K562 (cell line): Measurements from ENCODE around the gene ABCF2. TPM values are rescaled to one million over a fixed set of nuclear protein-coding genes. Genes with fewer than 3 reads are reported as not detected.

Experiments used
- ATAC-seq: fragments of 200-7000 bp; cut with Tn5 transposase; 3 replicates; pipeline ENCODE4 v1.9.1; 2020; ENCODE audit warnings: moderate library complexity
- BruUV-seq: library from RNA; stranded (reverse); fragments of 400-500 nt; replicated peaks from 2 replicates; lab custom pipeline; 2021; lab: Mats Ljungman, UMichigan
- CTCF ChIA-PET: fragments of 300-600 bp; formaldehyde crosslinking; extraction: SDS; loops from one replicate; lab custom pipeline; 2021; ENCODE audit warnings: low intra/inter-chr PET ratio; lab: Yijun Ruan, JAX
- POLR2A ChIA-PET: fragments of 300-600, 350-650 bp; sonication (Branson Sonifier 250); formaldehyde crosslinking; extraction: SDS; loops from one replicate; lab custom pipeline; 2021; ENCODE audit warnings: antibody characterized with exemption, inconsistent platforms; lab: Yijun Ruan, JAX
- DNase-seq, 4 experiments: peaks; one replicate each; pipeline versions ENCODE4 v3.0.0 to v3.0.0-alpha.2; 2011 to 2018; ENCODE audit warnings: low spot score in 3 of 4, mixed read lengths in 3 of 4; ENCODE audit errors: extremely low read depth in 1 of 4
- FAIRE-seq: peaks from 2 replicates; lab custom pipeline; 2011; peaks lifted over from hg19 to GRCh38; lab: Jason Lieb, UNC
- H2AFZ ChIP-seq: 2 replicates; pipeline ENCODE4 v1.6.0; 2011; ENCODE audit warnings: low read depth, low read length, control low read depth, inconsistent platforms
- H3K27ac ChIP-seq: fragments of 200-600 bp; 3 replicates; pipeline ENCODE4 v1.8.0; 2011; ENCODE audit warnings: low read depth, mild to moderate bottlenecking, control low read depth, inconsistent platforms, low read length, moderate library complexity, mixed read lengths; ENCODE audit errors: extremely low read depth
- H3K27me3 ChIP-seq, 2 experiments: fragments of 300-600 bp in 1 of 2; 2 replicates in 1 of 2; 3 replicates in 1 of 2; pipeline versions ENCODE4 v1.6.0 to v1.8.0; 2011; ENCODE audit warnings: inconsistent platforms in 2 of 2, low read length in 2 of 2, mild to moderate bottlenecking in 1 of 2, mixed read lengths in 1 of 2, moderate library complexity in 1 of 2; ENCODE audit not compliant: control insufficient read depth in 2 of 2, insufficient read depth in 2 of 2
- H3K36me3 ChIP-seq: fragments of 300-600 bp; 3 replicates; pipeline ENCODE4 v1.8.0; 2011; ENCODE audit warnings: mild to moderate bottlenecking, low read length, inconsistent platforms; ENCODE audit not compliant: control insufficient read depth, insufficient read depth
- H3K4me1 ChIP-seq, 2 experiments: fragments of 200-600 bp in 1 of 2; replicated peaks in 1 of 2; 2 replicates in 1 of 2; 3 replicates in 1 of 2; pipeline versions ENCODE4 v1.5.1 to v1.8.0; 2011; ENCODE audit warnings: inconsistent platforms in 2 of 2, low read length in 2 of 2, mild to moderate bottlenecking in 1 of 2, mixed read lengths in 1 of 2, moderate library complexity in 1 of 2; ENCODE audit not compliant: control insufficient read depth in 2 of 2, insufficient read depth in 2 of 2
- H3K4me2 ChIP-seq: 2 replicates; pipeline ENCODE4 v1.6.1; 2011; ENCODE audit warnings: low read length, control low read depth, inconsistent platforms, mixed read lengths; ENCODE audit not compliant: insufficient read depth
- H3K4me3 ChIP-seq: fragments of 200-600 bp; sonication (generic), shearing (Covaris generic); 2 replicates; pipeline ENCODE4 v1.5.1; 2016; ENCODE audit warnings: control low read depth, inconsistent platforms
- H3K79me2 ChIP-seq: fragments of 200-600 bp; 3 replicates; pipeline ENCODE4 v1.8.0; 2011; ENCODE audit warnings: low read length, inconsistent platforms; ENCODE audit not compliant: control insufficient read depth, insufficient read depth
- H3K9ac ChIP-seq, 2 experiments: 2 replicates each; pipeline versions ENCODE4 v1.6.0 to v1.6.1; 2011; ENCODE audit warnings: low read depth in 2 of 2, low read length in 2 of 2, control low read depth in 1 of 2, inconsistent platforms in 1 of 2, mild to moderate bottlenecking in 1 of 2, mixed read lengths in 1 of 2; ENCODE audit not compliant: insufficient read depth in 1 of 2
- H3K9me1 ChIP-seq: one replicate; pipeline ENCODE4 v1.6.0; 2011; ENCODE audit warnings: inconsistent platforms, mild to moderate bottlenecking, low read length, moderate library complexity; ENCODE audit not compliant: control insufficient read depth, insufficient read depth
- H3K9me3 ChIP-seq: replicated peaks from 2 replicates; pipeline ENCODE4 v1.5.1; 2011; ENCODE audit warnings: low read depth, low read length, inconsistent platforms; ENCODE audit not compliant: control insufficient read depth, insufficient read depth
- H4K20me1 ChIP-seq: replicated peaks from 2 replicates; pipeline ENCODE4 v1.6.1; 2011; ENCODE audit warnings: low read length, inconsistent platforms, mixed read lengths; ENCODE audit not compliant: control insufficient read depth, insufficient read depth
- CBFA2T2 ChIP-seq: fragments of 450-650 bp; conservative IDR thresholded peaks from 2 replicates; pipeline ENCODE4 v1.6.1; 2017; ENCODE audit warnings: mild to moderate bottlenecking
- CCAR2 ChIP-seq: fragments of 200-400 bp; formaldehyde crosslinking; IDR thresholded peaks from 2 replicates; pipeline ENCODE4 v1.6.1; 2017; ENCODE audit warnings: mild to moderate bottlenecking, low read depth, low read length
- CHD2 ChIP-seq: IDR thresholded peaks from 2 replicates; pipeline ENCODE4 v1.6.1; 2011; ENCODE audit warnings: low read depth, low read length
- DMBX1 ChIP-seq: fragments of 250-450 bp; sonication (Bioruptor Pico); IDR thresholded peaks from 2 replicates; pipeline ENCODE4 v1.8.0; 2022; ENCODE audit warnings: inconsistent platforms, mild to moderate bottlenecking, moderate library complexity, borderline replicate concordance
- KAT2B ChIP-seq: IDR thresholded peaks from one replicate; pipeline ENCODE4 v1.6.1; 2012; ENCODE audit warnings: low read depth, mild to moderate bottlenecking, control low read depth, inconsistent platforms, low read length, moderate library complexity
- MYNN ChIP-seq, 2 experiments: sonication (generic); formaldehyde crosslinking in 1 of 2; IDR thresholded peaks; 2 replicates each; pipeline versions ENCODE4 v1.5.0 to v1.6.1; 2016 to 2020; ENCODE audit warnings: antibody characterized with exemption in 1 of 2, missing genetic modification reagents in 1 of 2
- NRF1 ChIP-seq, 2 experiments: fragments of 450-650 bp; IDR thresholded peaks in 1 of 2; conservative IDR thresholded peaks in 1 of 2; 2 replicates each; pipeline ENCODE4 v1.6.1; 2014; ENCODE audit warnings: mild to moderate bottlenecking in 2 of 2
- SIN3A ChIP-seq, 2 experiments: fragments of 150-350 bp in 1 of 2; IDR thresholded peaks; 2 replicates each; pipeline ENCODE4 v1.6.1; 2011 to 2016; ENCODE audit warnings: borderline replicate concordance in 2 of 2, low read depth in 2 of 2, low read length in 2 of 2, mild to moderate bottlenecking in 2 of 2, moderate library complexity in 2 of 2; ENCODE audit not compliant: control insufficient read depth in 1 of 2
- ZC3H8 ChIP-seq: fragments of 450-650 bp; IDR thresholded peaks from 2 replicates; pipeline ENCODE4 v1.6.1; 2017
- ZNF143 ChIP-seq: sonication (generic); formaldehyde crosslinking; IDR thresholded peaks from 2 replicates; pipeline ENCODE4 v1.9.0; 2022; ENCODE audit warnings: mild to moderate bottlenecking, missing genetic modification reagents
- ZNF239 ChIP-seq: fragments of 250-450 bp; sonication (Bioruptor Pico); IDR thresholded peaks from 2 replicates; pipeline ENCODE4 v1.4.0; 2020; ENCODE audit warnings: mild to moderate bottlenecking
- ZSCAN29 ChIP-seq: fragments of 450-650 bp; IDR thresholded peaks from 2 replicates; pipeline ENCODE4 v1.6.1; 2017
- WGBS: fragments of 100-300 bp; shearing (Covaris generic); methylation state at CpG from one replicate; pipeline ENCODE4 v1.1.6; 2016; ENCODE audit warnings: low coverage, mixed read lengths; ENCODE audit not compliant: insufficient coverage; ENCODE audit errors: missing lambda C conversion rate; 5-methylcytosine and 5-hydroxymethylcytosine counted together
- in situ Hi-C: fragments of 300-500 bp; cut with MboI; formaldehyde crosslinking; loops from 4 replicates; pipeline ENCODE4 v1.15.0; 2018; ENCODE audit warnings: inconsistent platforms, mixed read lengths
- intact Hi-C: fragments of 100-400 bp; cut with micrococcal nuclease; formaldehyde crosslinking; loops from 2 replicates; pipeline ENCODE4 v1.14.2; 2022
- polyA plus RNA-seq, 8 experiments: library from polyadenylated mRNA; depleted of rRNA in 4 of 8; stranded (reverse) in 5 of 8; unstranded in 3 of 8; fragments of >200 nt; fragmentation: Nextera tagmentation in 2 of 8; fragmentation: Illumina TruSeq in 1 of 8; extraction: Ambion mirVana in 2 of 8; extraction: Trizol in 1 of 8; gene quantifications; 2 replicates each; pipeline versions ENCODE4 v1.2.1 to v1.2.3, GENCODE V29; 2011 to 2014; ENCODE audit warnings: inconsistent platforms in 1 of 8, missing spikeins in 1 of 8
- total RNA-seq, 7 experiments: library from RNA; depleted of rRNA in 6 of 7; stranded (reverse); fragments of >200 nt in 6 of 7; fragmentation: Illumina TruSeq in 2 of 7; extraction: Trizol in 2 of 7; gene quantifications; 2 replicates each; pipeline versions ENCODE4 v1.2.1 to v1.2.3, GENCODE V29; 2011 to 2021; ENCODE audit warnings: low replicate concordance in 1 of 7
- TF ChIP-seq, protein P1 (sequence below): sonication (generic); formaldehyde crosslinking; IDR thresholded peaks from 2 replicates; pipeline ENCODE4 v1.8.0; 2023; ENCODE audit warnings: mild to moderate bottlenecking, missing genetic modification reagents
- TF ChIP-seq, protein P2 (sequence below): fragments of 250-450 bp; sonication (Bioruptor Pico); IDR thresholded peaks from 2 replicates; pipeline ENCODE4 v1.4.0; 2020; ENCODE audit warnings: mild to moderate bottlenecking, moderate library complexity, borderline replicate concordance

Gene ABCF2
- total and polyA plus RNA-seq, 9 of the 15 experiments (the other 6 are each of a cell fraction or from before 2014, with no cell fraction given) = 62.1 to 224 (median 113) TPM

DNA sequence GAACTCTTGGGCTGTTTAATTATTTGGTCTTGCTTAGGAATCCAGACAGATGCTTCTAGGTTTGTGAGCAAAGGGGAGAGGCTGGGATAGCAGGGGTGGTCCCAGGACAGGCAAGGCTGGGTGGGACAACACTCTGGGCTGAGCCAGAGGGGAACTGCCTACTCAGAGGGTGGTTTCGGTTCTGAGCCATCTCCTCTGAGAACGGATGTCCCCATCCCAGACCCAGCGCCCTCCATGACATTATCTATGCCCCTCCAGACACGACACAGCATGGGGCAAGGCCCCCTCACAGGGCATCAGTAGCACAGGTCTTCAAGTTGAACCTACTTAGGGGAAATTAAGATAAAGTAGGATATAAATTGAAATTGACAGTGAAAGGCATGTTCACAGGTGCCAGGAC is 47.1 kb downstream of the ABCF2 start:
- in situ Hi-C loops = no loop called here
- H3K79me2 ChIP-seq = no peaks in the 10 kb centered on the region
- ChIA-PET CTCF (no interaction called here), POLR2A (no interaction called here)
- no peak overlapping the region for H3K4me2 ChIP-seq
- 0% methylated on average over 4 of the region's 4 CpGs for WGBS
- H3K9ac ChIP-seq = 0 out of 4 replicates have a peak overlapping the region, but pooled peaks of 1 of the 2 experiments have one; percentile 12
- no peak overlapping the region for H3K27ac ChIP-seq
- FAIRE-seq (no peak), ATAC-seq (no peak), DNase-seq (no peak)
- peaks cover 3% of the 10 kb centered on the region for H3K9me1 ChIP-seq
- no peaks in the 10 kb centered on the region; the same call in 1 of the 2 replicates for H3K9me3 ChIP-seq
- no peaks in the 10 kb centered on the region for H3K36me3 ChIP-seq
- peaks cover 16% of the 10 kb centered on the region; the same call in 1 of the 2 replicates for H4K20me1 ChIP-seq
- peaks cover 57 to 79% of the 10 kb centered on the region in 2 experiments for H3K27me3 ChIP-seq
- peaks cover 0 to 13% of the 10 kb centered on the region in 2 experiments; a peak in 2 of 5 replicates for H3K4me1 ChIP-seq
- no peak overlapping the region for H2AFZ ChIP-seq
- intact Hi-C loops = loop anchor here (10.0 kb wide), 2 partner anchors 165 to 215 kb away; no protein-coding TSS in a partner anchor
- H3K4me3 ChIP-seq = no peak overlapping the region
- no TSS peak for BruUV-seq
- TF ChIP-seq DMBX1 (CRISPR knock-in tag) (no peak), CBFA2T2 (no peak), CHD2 (no peak), CCAR2 (no peak), SIN3A (IDR thresholded peaks at IDR 0.05; ENCODE audit: borderline replicate concordance in 2 of 2, control insufficient read depth in 1 of 2, low read depth in 2 of 2, low read length in 2 of 2) (no peak), KAT2B (no peak), ZSCAN29 (no peak), MYNN (IDR thresholded peaks at IDR 0.05) (no peak), MYNN (CRISPR knock-in tag; IDR thresholded peaks at IDR 0.05) (no peak), ZC3H8 (no peak), ZNF239 (CRISPR knock-in tag) (no peak), ZNF143 (CRISPR knock-in tag) (no peak), NRF1 (conservative IDR thresholded peaks at IDR 0.05 in 1 of 2, IDR thresholded peaks at IDR 0.05 in 1 of 2) (no peak)
- TF ChIP-seq, protein P1, sequence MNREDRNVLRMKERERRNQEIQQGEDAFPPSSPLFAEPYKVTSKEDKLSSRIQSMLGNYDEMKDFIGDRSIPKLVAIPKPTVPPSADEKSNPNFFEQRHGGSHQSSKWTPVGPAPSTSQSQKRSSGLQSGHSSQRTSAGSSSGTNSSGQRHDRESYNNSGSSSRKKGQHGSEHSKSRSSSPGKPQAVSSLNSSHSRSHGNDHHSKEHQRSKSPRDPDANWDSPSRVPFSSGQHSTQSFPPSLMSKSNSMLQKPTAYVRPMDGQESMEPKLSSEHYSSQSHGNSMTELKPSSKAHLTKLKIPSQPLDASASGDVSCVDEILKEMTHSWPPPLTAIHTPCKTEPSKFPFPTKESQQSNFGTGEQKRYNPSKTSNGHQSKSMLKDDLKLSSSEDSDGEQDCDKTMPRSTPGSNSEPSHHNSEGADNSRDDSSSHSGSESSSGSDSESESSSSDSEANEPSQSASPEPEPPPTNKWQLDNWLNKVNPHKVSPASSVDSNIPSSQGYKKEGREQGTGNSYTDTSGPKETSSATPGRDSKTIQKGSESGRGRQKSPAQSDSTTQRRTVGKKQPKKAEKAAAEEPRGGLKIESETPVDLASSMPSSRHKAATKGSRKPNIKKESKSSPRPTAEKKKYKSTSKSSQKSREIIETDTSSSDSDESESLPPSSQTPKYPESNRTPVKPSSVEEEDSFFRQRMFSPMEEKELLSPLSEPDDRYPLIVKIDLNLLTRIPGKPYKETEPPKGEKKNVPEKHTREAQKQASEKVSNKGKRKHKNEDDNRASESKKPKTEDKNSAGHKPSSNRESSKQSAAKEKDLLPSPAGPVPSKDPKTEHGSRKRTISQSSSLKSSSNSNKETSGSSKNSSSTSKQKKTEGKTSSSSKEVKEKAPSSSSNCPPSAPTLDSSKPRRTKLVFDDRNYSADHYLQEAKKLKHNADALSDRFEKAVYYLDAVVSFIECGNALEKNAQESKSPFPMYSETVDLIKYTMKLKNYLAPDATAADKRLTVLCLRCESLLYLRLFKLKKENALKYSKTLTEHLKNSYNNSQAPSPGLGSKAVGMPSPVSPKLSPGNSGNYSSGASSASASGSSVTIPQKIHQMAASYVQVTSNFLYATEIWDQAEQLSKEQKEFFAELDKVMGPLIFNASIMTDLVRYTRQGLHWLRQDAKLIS = no peak
- TF ChIP-seq, protein P2, sequence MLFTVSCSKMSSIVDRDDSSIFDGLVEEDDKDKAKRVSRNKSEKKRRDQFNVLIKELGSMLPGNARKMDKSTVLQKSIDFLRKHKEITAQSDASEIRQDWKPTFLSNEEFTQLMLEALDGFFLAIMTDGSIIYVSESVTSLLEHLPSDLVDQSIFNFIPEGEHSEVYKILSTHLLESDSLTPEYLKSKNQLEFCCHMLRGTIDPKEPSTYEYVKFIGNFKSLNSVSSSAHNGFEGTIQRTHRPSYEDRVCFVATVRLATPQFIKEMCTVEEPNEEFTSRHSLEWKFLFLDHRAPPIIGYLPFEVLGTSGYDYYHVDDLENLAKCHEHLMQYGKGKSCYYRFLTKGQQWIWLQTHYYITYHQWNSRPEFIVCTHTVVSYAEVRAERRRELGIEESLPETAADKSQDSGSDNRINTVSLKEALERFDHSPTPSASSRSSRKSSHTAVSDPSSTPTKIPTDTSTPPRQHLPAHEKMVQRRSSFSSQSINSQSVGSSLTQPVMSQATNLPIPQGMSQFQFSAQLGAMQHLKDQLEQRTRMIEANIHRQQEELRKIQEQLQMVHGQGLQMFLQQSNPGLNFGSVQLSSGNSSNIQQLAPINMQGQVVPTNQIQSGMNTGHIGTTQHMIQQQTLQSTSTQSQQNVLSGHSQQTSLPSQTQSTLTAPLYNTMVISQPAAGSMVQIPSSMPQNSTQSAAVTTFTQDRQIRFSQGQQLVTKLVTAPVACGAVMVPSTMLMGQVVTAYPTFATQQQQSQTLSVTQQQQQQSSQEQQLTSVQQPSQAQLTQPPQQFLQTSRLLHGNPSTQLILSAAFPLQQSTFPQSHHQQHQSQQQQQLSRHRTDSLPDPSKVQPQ (CRISPR knock-in tag) = no peak
